Tibial artery (tissue), 4 donors: Measurements from ENCODE around the gene HAPLN3.

Source experiments
- DNase-seq, 2 donors: peaks; one replicate each; pipeline ENCODE4 v3.0.0-alpha.2; 2019
- H3K27ac ChIP-seq, 2 donors: fragments of 200-600 bp; sonication (generic) in 1 of 2; 1 replicate in 1 of 2; 2 replicates in 1 of 2; pipeline ENCODE4 v1.5.1; 2018 to 2019; ENCODE audit warnings: mild to moderate bottlenecking in 1 of 2
- H3K27me3 ChIP-seq, 2 donors: fragments of 200-600 bp; sonication (generic) in 1 of 2; one replicate each; pipeline versions ENCODE4 v1.5.1 to v1.6.0; 2016 to 2019
- H3K36me3 ChIP-seq, 3 donors: fragments of 200-600 bp; sonication (generic) in 2 of 3; one replicate each; pipeline ENCODE4 v1.5.1; 2016 to 2019; ENCODE audit warnings: mild to moderate bottlenecking in 2 of 3
- H3K4me1 ChIP-seq, 4 donors: fragments of 200-600 bp; sonication (generic) in 2 of 4; 1 replicate in 3 of 4; 2 replicates in 1 of 4; pipeline ENCODE4 v1.5.1; 2016 to 2019
- H3K4me3 ChIP-seq, 2 donors: fragments of 200-600 bp; sonication (generic) in 1 of 2; 1 replicate in 1 of 2; 2 replicates in 1 of 2; pipeline ENCODE4 v1.5.1; 2018 to 2019; ENCODE audit warnings: mild to moderate bottlenecking in 2 of 2
- H3K9me3 ChIP-seq, 3 donors: fragments of 200-600 bp; sonication (generic) in 1 of 3; one replicate each; pipeline ENCODE4 v1.5.1; 2016 to 2019
- intact Hi-C: fragments of 100-400 bp; cut with DNase I; formaldehyde crosslinking; loops from one replicate; pipeline ENCODE4 v1.15.0; 2023; ENCODE audit warnings: low total_unique reads
- TF ChIP-seq, protein P1 (sequence below), 2 experiments: fragments of 200-600 bp in 1 of 2; fragments of 450-650 bp in 1 of 2; IDR thresholded peaks; one replicate each; pipeline ENCODE4 v1.5.1; 2017 to 2019; ENCODE audit warnings: antibody characterized with exemption in 2 of 2, mild to moderate bottlenecking in 1 of 2, moderate library complexity in 1 of 2

HAPLN3 gene

GRCh38 chr15:88920186-88920891 lies 25.0 kb upstream of the HAPLN3 start:
- Histone ChIP-seq H3K36me3 (no peaks in the 10 kb centered on the region), H3K27me3 (no peaks in the 10 kb centered on the region), H3K4me1 (peaks cover 0 to 33% (median 3%) of the 10 kb centered on the region in 4 donors), H3K4me3 (no peak overlapping the region), H3K27ac (peak overlapping the region in 1 of 2 donors; percentile 26), H3K9me3 (no peaks in the 10 kb centered on the region)
- TF ChIP-seq, protein P1, sequence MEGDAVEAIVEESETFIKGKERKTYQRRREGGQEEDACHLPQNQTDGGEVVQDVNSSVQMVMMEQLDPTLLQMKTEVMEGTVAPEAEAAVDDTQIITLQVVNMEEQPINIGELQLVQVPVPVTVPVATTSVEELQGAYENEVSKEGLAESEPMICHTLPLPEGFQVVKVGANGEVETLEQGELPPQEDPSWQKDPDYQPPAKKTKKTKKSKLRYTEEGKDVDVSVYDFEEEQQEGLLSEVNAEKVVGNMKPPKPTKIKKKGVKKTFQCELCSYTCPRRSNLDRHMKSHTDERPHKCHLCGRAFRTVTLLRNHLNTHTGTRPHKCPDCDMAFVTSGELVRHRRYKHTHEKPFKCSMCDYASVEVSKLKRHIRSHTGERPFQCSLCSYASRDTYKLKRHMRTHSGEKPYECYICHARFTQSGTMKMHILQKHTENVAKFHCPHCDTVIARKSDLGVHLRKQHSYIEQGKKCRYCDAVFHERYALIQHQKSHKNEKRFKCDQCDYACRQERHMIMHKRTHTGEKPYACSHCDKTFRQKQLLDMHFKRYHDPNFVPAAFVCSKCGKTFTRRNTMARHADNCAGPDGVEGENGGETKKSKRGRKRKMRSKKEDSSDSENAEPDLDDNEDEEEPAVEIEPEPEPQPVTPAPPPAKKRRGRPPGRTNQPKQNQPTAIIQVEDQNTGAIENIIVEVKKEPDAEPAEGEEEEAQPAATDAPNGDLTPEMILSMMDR (IDR thresholded peaks at IDR 0.05): no peak
- intact Hi-C loops: loop anchor here (5.0 kb wide), 1 partner anchor 37 kb away; no protein-coding TSS in a partner anchor
- no peak for DNase-seq

DNA sequence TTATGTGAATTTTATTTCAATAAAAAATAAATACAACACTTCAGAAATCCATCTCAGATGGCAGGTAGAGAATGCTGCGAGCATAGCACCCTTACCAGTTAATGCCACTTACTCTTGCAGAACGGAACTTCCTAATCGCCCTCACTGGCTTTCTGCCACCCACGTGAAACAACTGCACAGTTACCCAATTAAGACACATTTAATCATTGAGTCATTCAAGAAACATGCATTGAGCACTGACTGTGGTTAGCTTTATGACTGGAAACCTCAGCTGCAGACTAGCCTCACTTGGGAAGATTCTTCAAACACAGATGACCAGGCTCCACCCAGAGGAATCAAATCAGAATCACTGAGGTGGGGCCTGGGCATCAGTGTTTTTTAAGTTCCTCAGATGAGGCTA lies 23.4 kb upstream of the HAPLN3 start:
- peak; percentile 89 to 94 for DNase-seq

GRCh38 chr15:88917760-88918159 lies 22.4 kb upstream of the HAPLN3 start:
- Histone ChIP-seq H3K27ac (peak overlapping the region in 1 of 2 donors; percentile 24), H3K9me3 (no peaks in the 10 kb centered on the region), H3K27me3 (no peaks in the 10 kb centered on the region), H3K4me3 (no peak overlapping the region), H3K4me1 (peaks cover 0 to 52% (median 5%) of the 10 kb centered on the region in 4 donors), H3K36me3 (no peaks in the 10 kb centered on the region)
- intact Hi-C loops: loop anchor here (10.0 kb wide), 1 partner anchor 673 kb away; no protein-coding TSS in a partner anchor
- TF ChIP-seq, protein P1 (IDR thresholded peaks at IDR 0.05): no peak
- DNase-seq: peak in 1 of 2 donors; percentile 47

More for the DNA sequence above, 23.4 kb upstream of the HAPLN3 start:
- TF ChIP-seq, protein P1 (IDR thresholded peaks at IDR 0.05): no peak
- intact Hi-C loops: loop anchor here (10.0 kb wide), 1 partner anchor 674 kb away; no protein-coding TSS in a partner anchor
- H3K27ac ChIP-seq: peak overlapping the region; percentile 24 to 48
- H3K4me1 ChIP-seq: peaks cover 0 to 47% (median 3%) of the 10 kb centered on the region in 4 donors
- no peaks in the 10 kb centered on the region for H3K9me3 ChIP-seq
- no peaks in the 10 kb centered on the region for H3K36me3 ChIP-seq
- no peak overlapping the region for H3K4me3 ChIP-seq
- no peaks in the 10 kb centered on the region for H3K27me3 ChIP-seq

GRCh38 chr15:88915354-88915753 lies 20.0 kb upstream of the HAPLN3 start:
- Histone ChIP-seq H3K36me3 (peaks cover 0 to 7% (median 0%) of the 10 kb centered on the region in 3 donors), H3K27ac (no peak overlapping the region), H3K9me3 (no peaks in the 10 kb centered on the region), H3K4me3 (no peak overlapping the region), H3K27me3 (no peaks in the 10 kb centered on the region), H3K4me1 (peaks cover 0 to 62% (median 18%) of the 10 kb centered on the region in 4 donors)
- TF ChIP-seq, protein P1 (IDR thresholded peaks at IDR 0.05): no peak
- intact Hi-C loops: loop anchor here (10.0 kb wide), 1 partner anchor 671 kb away; no protein-coding TSS in a partner anchor
- DNase-seq: peak in 1 of 2 donors; percentile 61

DNA sequence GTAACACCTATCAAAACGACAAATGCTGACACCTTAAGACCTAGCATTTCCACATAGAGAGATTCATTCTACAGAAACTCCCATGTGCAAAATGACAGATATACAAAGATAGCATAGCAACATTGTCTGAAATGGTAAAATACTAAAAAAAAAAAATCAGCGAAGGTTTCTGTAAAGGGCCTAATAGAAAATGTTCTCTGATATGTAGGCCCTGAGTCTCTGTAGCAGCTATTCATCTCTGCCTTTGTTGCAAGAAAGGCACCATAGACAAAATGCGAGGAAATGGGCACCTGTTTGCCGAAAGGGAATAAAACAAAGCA lies 18.5 kb upstream of the HAPLN3 start:
- Histone ChIP-seq H3K27me3 (no peaks in the 10 kb centered on the region), H3K4me3 (peak overlapping the region; percentile 80), H3K4me1 (peaks cover 0 to 68% (median 31%) of the 10 kb centered on the region in 4 donors), H3K9me3 (no peaks in the 10 kb centered on the region), H3K36me3 (peaks cover 13 to 23% (median 15%) of the 10 kb centered on the region in 3 donors), H3K27ac (peak overlapping the region; percentile 87 to 95)
- TF ChIP-seq, protein P1 (IDR thresholded peaks at IDR 0.05): no peak
- intact Hi-C loops: loop anchor here (10.0 kb wide), 1 partner anchor 669 kb away; no protein-coding TSS in a partner anchor
- DNase-seq: no peak
